Liver (tissue), 9 donors: Measurements from ENCODE around the gene PKHD1. TPM values are rescaled to one million over a fixed set of nuclear protein-coding genes. Genes with fewer than 3 reads are reported as not detected.

Source experiments
- DNase-seq: peaks from one replicate; pipeline ENCODE4 v3.0.0-alpha.2; 2017; ENCODE audit warnings: low spot score
- H3K27ac ChIP-seq, 2 donors: one replicate each; pipeline ENCODE4 v1.7.0; 2013; ENCODE audit warnings: inconsistent platforms in 2 of 2, low read length in 2 of 2, control low read depth in 1 of 2, low read depth in 1 of 2, mild to moderate bottlenecking in 1 of 2
- H3K27me3 ChIP-seq, 4 donors: one replicate each; pipeline versions ENCODE4 v1.6.1 to v1.7.0; 2013; ENCODE audit warnings: low read length in 3 of 4, inconsistent platforms in 1 of 4, mild to moderate bottlenecking in 1 of 4, moderate library complexity in 1 of 4; ENCODE audit not compliant: control insufficient read depth in 4 of 4, insufficient read depth in 4 of 4
- H3K36me3 ChIP-seq, 4 donors: one replicate each; pipeline versions ENCODE4 v1.6.1 to v1.7.0; 2013; ENCODE audit warnings: low read length in 3 of 4, mild to moderate bottlenecking in 3 of 4, low read depth in 1 of 4, moderate library complexity in 1 of 4; ENCODE audit not compliant: control insufficient read depth in 4 of 4, insufficient read depth in 3 of 4
- H3K4me1 ChIP-seq, 4 donors: one replicate each; pipeline versions ENCODE4 v1.6.1 to v1.7.0; 2013; ENCODE audit warnings: low read length in 3 of 4, mild to moderate bottlenecking in 3 of 4, moderate library complexity in 1 of 4; ENCODE audit not compliant: control insufficient read depth in 4 of 4, insufficient read depth in 4 of 4
- H3K4me3 ChIP-seq, 3 donors: one replicate each; pipeline versions ENCODE4 v1.6.1 to v1.7.0; 2013; ENCODE audit warnings: low read length in 3 of 3, control low read depth in 1 of 3, low read depth in 1 of 3, mild to moderate bottlenecking in 1 of 3
- H3K9ac ChIP-seq, 2 donors: one replicate each; pipeline ENCODE4 v1.7.0; 2013; ENCODE audit warnings: low read length in 2 of 2, mild to moderate bottlenecking in 2 of 2, moderate library complexity in 2 of 2, control low read depth in 1 of 2, low read depth in 1 of 2
- H3K9me3 ChIP-seq, 4 donors: one replicate each; pipeline versions ENCODE4 v1.6.1 to v1.7.0; 2013; ENCODE audit warnings: low read length in 3 of 4; ENCODE audit not compliant: control insufficient read depth in 4 of 4
- ATF3 ChIP-seq: IDR thresholded peaks from 2 replicates; pipeline ENCODE4 v1.6.1; 2016; ENCODE audit warnings: antibody characterized with exemption
- CTCF ChIP-seq: fragments of 150-350 bp; IDR thresholded peaks from 2 replicates; pipeline ENCODE4 v1.5.1; 2017; ENCODE audit warnings: improper control_type of control experiment, low read depth, low read length; ENCODE audit not compliant: missing input control
- EGR1 ChIP-seq, 2 donors: IDR thresholded peaks; 2 replicates each; pipeline ENCODE4 v1.6.1; 2016 to 2018; ENCODE audit warnings: antibody characterized with exemption in 2 of 2, low read depth in 2 of 2
- FOXA1 ChIP-seq: IDR thresholded peaks from 2 replicates; pipeline ENCODE4 v1.6.1; 2016; ENCODE audit warnings: antibody characterized with exemption
- FOXA2 ChIP-seq: IDR thresholded peaks from 2 replicates; pipeline ENCODE4 v1.6.1; 2016; ENCODE audit warnings: antibody characterized with exemption
- GABPA ChIP-seq, 2 donors: IDR thresholded peaks in 1 of 2; conservative IDR thresholded peaks in 1 of 2; 2 replicates each; pipeline ENCODE4 v1.6.1; 2016; ENCODE audit warnings: antibody characterized with exemption in 2 of 2, mild to moderate bottlenecking in 1 of 2, moderate library complexity in 1 of 2
- HNF4A ChIP-seq, 2 donors: conservative IDR thresholded peaks; 2 replicates each; pipeline ENCODE4 v1.6.1; 2016; ENCODE audit warnings: antibody characterized with exemption in 2 of 2, mild to moderate bottlenecking in 2 of 2
- HNF4G ChIP-seq: IDR thresholded peaks from 2 replicates; pipeline ENCODE4 v1.6.1; 2016; ENCODE audit warnings: antibody characterized with exemption
- JUND ChIP-seq, 2 donors: IDR thresholded peaks; 2 replicates each; pipeline ENCODE4 v1.6.1; 2016; ENCODE audit warnings: antibody characterized with exemption in 2 of 2
- MAX ChIP-seq: IDR thresholded peaks from 2 replicates; pipeline ENCODE4 v1.6.1; 2016; ENCODE audit warnings: antibody characterized with exemption
- NR2F2 ChIP-seq: IDR thresholded peaks from 2 replicates; pipeline ENCODE4 v1.6.1; 2016; ENCODE audit warnings: antibody characterized with exemption
- RAD21 ChIP-seq, 2 donors: IDR thresholded peaks; 2 replicates each; pipeline ENCODE4 v1.6.1; 2016; ENCODE audit warnings: antibody characterized with exemption in 2 of 2, mild to moderate bottlenecking in 2 of 2
- REST ChIP-seq: IDR thresholded peaks from 2 replicates; pipeline ENCODE4 v1.6.1; 2016; ENCODE audit warnings: antibody characterized with exemption, mild to moderate bottlenecking
- RXRA ChIP-seq, 2 donors: IDR thresholded peaks; 2 replicates each; pipeline ENCODE4 v1.6.1; 2017 to 2018; ENCODE audit warnings: antibody characterized with exemption in 2 of 2, mild to moderate bottlenecking in 1 of 2
- SP1 ChIP-seq: IDR thresholded peaks from 2 replicates; pipeline ENCODE4 v1.6.1; 2018; ENCODE audit warnings: antibody characterized with exemption, mild to moderate bottlenecking
- TAF1 ChIP-seq: conservative IDR thresholded peaks from 2 replicates; pipeline ENCODE4 v1.6.1; 2016; ENCODE audit warnings: antibody characterized with exemption, mild to moderate bottlenecking
- YY1 ChIP-seq: IDR thresholded peaks from 2 replicates; pipeline ENCODE4 v1.6.1; 2016; ENCODE audit warnings: antibody characterized with exemption, mild to moderate bottlenecking
- ZBTB33 ChIP-seq: IDR thresholded peaks from 2 replicates; pipeline ENCODE4 v1.6.1; 2016; ENCODE audit warnings: antibody characterized with exemption
- WGBS: extraction: QIAGEN DNeasy Blood & Tissue Kit; methylation state at CpG from one replicate; pipeline ENCODE4 v1.1.7; 2013; 5-methylcytosine and 5-hydroxymethylcytosine counted together
- polyA plus RNA-seq, 2 donors: library from polyadenylated mRNA; stranded (reverse) in 1 of 2; unstranded in 1 of 2; fragments of 200-250 nt in 1 of 2; fragments of >200 nt in 1 of 2; fragmentation: Nextera tagmentation in 1 of 2; extraction: Ambion mirVana in 1 of 2; gene quantifications; one replicate each; pipeline versions ENCODE4 v1.2.1 to v1.2.3, GENCODE V29; 2013 to 2015
- total RNA-seq, 2 donors: library from RNA; depleted of rRNA; stranded (reverse); fragments of >200 nt; gene quantifications; one replicate each; pipeline ENCODE4 v1.2.3, GENCODE V29; 2014
- donor health status: healthy.
- donor health status: healthy.
- donor health status: healthy.
- donor health status: healthy.
- donor health status: healthy.

The PKHD1 gene
- total and polyA plus RNA-seq, 4 donors = 0.45 to 10.6 (median 3.2) TPM

- Histone ChIP-seq H3K4me3 (no peak overlapping the region), H3K9ac (no peak overlapping the region), H3K27me3 (no peaks in the 10 kb centered on the region), H3K4me1 (no peaks in the 10 kb centered on the region), H3K27ac (no peak overlapping the region), H3K36me3 (no peaks in the 10 kb centered on the region), H3K9me3 (no peaks in the 10 kb centered on the region)
- DNase-seq = no peak
- TF ChIP-seq RAD21 (IDR thresholded peaks at IDR 0.05) = no peak
- no peak for TF ChIP-seq NR2F2
- TF ChIP-seq REST = no peak
- no peak for TF ChIP-seq RXRA (IDR thresholded peaks at IDR 0.05)
- TF ChIP-seq HNF4A (conservative IDR thresholded peaks at IDR 0.05) = no peak
- TF ChIP-seq CTCF = no peak
- no peak for TF ChIP-seq FOXA1
- no peak for TF ChIP-seq ATF3
- no peak for TF ChIP-seq JUND (IDR thresholded peaks at IDR 0.05)
- no peak for TF ChIP-seq HNF4G
- no peak for TF ChIP-seq ZBTB33
- no peak for TF ChIP-seq EGR1 (IDR thresholded peaks at IDR 0.05; ENCODE audit: low read depth in 2 of 2)
- TF ChIP-seq GABPA (IDR thresholded peaks at IDR 0.05 in 1 of 2, conservative IDR thresholded peaks at IDR 0.05 in 1 of 2) = no peak
- no peak for TF ChIP-seq SP1
- no peak for TF ChIP-seq FOXA2
- no peak for TF ChIP-seq MAX
- no peak for TF ChIP-seq TAF1
- TF ChIP-seq YY1 = no peak
These were observed 439.2 kb downstream of the PKHD1 start for GRCh38 chr6:51648236-51648635.

DNA sequence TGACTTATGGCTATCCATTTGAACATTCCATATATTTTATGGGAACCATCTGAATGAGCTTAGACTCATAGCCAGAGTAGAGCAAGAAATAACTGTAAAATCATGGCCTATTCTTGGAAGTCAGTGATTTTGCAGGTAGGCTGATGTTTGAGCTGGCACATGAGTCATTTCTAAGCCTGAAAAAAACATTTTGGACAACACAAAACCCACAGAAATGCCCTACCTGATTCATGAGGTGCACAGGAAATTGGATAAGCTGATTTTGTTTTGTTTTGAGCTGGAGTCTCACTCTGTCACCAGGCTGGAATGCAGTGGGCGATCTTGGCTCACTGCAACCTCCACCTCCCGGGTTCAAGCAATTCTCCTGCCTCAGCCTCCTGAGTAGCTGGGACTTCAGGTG is 443.0 kb downstream of the PKHD1 start:
- Histone ChIP-seq H3K4me3 (no peak overlapping the region), H3K9ac (no peak overlapping the region), H3K9me3 (no peaks in the 10 kb centered on the region), H3K36me3 (no peaks in the 10 kb centered on the region), H3K4me1 (no peaks in the 10 kb centered on the region), H3K27me3 (no peaks in the 10 kb centered on the region), H3K27ac (no peak overlapping the region)
- WGBS = 97% methylated on average over 2 of the region's 2 CpGs
- DNase-seq = no peak
- no peak for TF ChIP-seq JUND (IDR thresholded peaks at IDR 0.05)
- no peak for TF ChIP-seq MAX
- no peak for TF ChIP-seq REST
- TF ChIP-seq GABPA (IDR thresholded peaks at IDR 0.05 in 1 of 2, conservative IDR thresholded peaks at IDR 0.05 in 1 of 2) = no peak
- no peak for TF ChIP-seq ATF3
- no peak for TF ChIP-seq FOXA2
- TF ChIP-seq RXRA (IDR thresholded peaks at IDR 0.05) = no peak
- no peak for TF ChIP-seq SP1
- TF ChIP-seq HNF4A (conservative IDR thresholded peaks at IDR 0.05) = no peak
- no peak for TF ChIP-seq NR2F2
- TF ChIP-seq ZBTB33 = no peak
- no peak for TF ChIP-seq HNF4G
